ENCODE results near the gene PITPNM3. TPM values are rescaled to one million over a fixed set of nuclear protein-coding genes. Genes with fewer than 3 reads are reported as not detected.
A peak's percentile ranks its signal among the peaks of the same experiment; 100 is the strongest.
"Not testable (repeated sequence)": the region's sequence is repeated elsewhere in the genome, so short reads cannot be mapped to it uniquely, and the experiment has no call there.

The PITPNM3 gene
- total and polyA plus RNA-seq, 10 donors, result 5.4 to 215 (median 125) TPM

DNA sequence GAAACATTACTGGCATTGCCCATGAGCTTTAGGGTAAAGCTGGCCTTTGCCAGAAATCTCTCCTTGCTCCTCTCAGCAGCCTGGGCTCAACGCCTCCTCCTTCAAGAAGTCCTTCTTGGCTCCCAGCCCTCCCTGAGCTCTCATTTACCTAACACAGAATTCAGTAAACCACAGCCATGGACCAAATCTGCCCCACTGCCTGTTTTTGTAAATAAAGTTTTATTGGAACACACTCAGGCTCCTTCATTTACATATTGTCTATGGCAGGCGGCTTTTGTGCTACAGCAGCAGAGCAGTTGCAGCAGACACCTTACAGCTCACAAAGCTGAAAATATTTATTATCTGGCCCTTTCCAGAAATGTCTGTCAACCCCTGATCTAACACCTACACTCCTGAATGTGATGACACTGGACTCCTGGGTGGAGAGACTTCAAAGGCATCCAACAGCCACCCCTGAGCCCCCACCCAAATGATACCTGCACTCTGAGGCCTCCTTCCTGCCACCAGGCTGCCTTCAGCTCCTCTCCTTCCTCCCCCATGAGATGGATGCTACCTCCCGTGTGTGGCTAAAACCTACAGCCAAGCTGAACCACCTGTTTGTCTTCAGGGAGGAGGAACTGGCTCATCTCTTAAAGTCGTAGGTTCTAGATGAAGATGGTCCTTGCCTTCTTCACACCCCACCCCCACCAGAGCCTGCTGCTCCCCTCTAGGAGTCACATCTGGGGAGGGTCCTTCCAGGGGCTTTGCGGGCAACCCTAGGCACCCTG lies 70.5 kb downstream of the PITPNM3 start:
- Histone ChIP-seq H3K27ac (peak overlapping the region in 6 of 8 donors; percentile 19 to 74 (median 70)), H3K9me3 (no peaks in the 10 kb centered on the region), H3K27me3 (replicated peaks in 1 of 7) (no peaks in the 10 kb centered on the region), H3K36me3 (peaks cover 0 to 34% (median 0%) of the 10 kb centered on the region in 6 donors), H3K4me1 (peaks cover 10 to 79% (median 30%) of the 10 kb centered on the region in 6 donors), H3K4me3 (no peak overlapping the region)
- DNase-seq, result no peak
- intact Hi-C loops (cut with DNase I; ENCODE audit: low total_unique reads), result no loop called here
- WGBS, 5 donors, result 75 to 82% (median 77%) methylated on average over 4 to 5 of the region's 5 CpGs
- TF ChIP-seq, protein P1, sequence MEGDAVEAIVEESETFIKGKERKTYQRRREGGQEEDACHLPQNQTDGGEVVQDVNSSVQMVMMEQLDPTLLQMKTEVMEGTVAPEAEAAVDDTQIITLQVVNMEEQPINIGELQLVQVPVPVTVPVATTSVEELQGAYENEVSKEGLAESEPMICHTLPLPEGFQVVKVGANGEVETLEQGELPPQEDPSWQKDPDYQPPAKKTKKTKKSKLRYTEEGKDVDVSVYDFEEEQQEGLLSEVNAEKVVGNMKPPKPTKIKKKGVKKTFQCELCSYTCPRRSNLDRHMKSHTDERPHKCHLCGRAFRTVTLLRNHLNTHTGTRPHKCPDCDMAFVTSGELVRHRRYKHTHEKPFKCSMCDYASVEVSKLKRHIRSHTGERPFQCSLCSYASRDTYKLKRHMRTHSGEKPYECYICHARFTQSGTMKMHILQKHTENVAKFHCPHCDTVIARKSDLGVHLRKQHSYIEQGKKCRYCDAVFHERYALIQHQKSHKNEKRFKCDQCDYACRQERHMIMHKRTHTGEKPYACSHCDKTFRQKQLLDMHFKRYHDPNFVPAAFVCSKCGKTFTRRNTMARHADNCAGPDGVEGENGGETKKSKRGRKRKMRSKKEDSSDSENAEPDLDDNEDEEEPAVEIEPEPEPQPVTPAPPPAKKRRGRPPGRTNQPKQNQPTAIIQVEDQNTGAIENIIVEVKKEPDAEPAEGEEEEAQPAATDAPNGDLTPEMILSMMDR (IDR thresholded peaks at IDR 0.05 in 8 of 11, conservative IDR thresholded peaks at IDR 0.05 in 3 of 11), result no peak
- TF ChIP-seq POLR2A (IDR thresholded peaks at IDR 0.05) (no peak), POLR2AphosphoS5 (IDR thresholded peaks at IDR 0.05) (no peak)

DNA sequence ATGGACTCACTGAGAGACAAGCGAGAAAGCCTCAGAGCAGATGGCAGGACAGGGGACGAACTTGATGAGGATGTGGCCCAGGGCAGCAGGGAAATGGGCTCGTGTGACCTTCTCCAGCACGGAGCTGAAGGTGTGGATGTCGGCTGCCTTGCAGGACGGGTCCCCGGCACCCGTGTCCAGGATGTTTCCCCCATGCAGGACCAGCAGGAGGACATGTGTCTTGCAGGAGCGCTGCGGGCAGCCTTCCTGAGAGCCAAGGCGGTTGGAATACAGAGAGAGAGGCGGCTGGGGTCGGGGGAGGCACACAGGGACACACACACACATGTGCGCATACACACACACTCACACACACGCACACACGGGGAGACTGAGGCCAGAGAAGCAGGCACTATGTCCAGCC lies 72.8 kb downstream of the PITPNM3 start:
- TF ChIP-seq, protein P1 (IDR thresholded peaks at IDR 0.05 in 8 of 11, conservative IDR thresholded peaks at IDR 0.05 in 3 of 11), result no peak
- peak in 2 of 3 donors; percentile 33 to 36 for TF ChIP-seq POLR2AphosphoS5 (IDR thresholded peaks at IDR 0.05)

DNA sequence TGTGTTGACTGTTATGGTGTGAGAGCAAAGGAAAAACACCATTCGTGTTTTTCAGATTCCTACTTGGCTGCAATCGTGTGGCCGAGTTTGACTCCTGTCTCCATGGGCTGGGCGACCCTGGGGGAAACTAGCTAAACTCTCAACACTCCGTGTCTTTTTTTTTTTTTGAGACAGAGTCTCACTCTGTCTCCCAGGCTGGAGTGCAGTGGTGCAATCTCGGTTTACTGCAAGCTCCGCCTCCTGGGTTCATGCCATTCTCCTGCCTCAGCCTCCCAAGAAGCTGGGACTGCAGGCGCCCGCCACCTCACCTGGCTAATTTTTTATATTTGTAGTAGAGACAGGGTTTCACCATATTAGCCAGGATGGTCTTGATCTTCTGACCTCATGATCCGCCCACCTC lies 73.6 kb downstream of the PITPNM3 start:
- H3K27ac ChIP-seq, result peak overlapping the region in 2 of 8 donors; percentile 28 to 51
- peaks cover 0 to 64% (median 3%) of the 10 kb centered on the region in 6 donors for H3K36me3 ChIP-seq

More for the DNA sequence above, 72.8 kb downstream of the PITPNM3 start:
- 74 to 87% (median 77%) methylated on average over 7 to 16 of the region's 16 CpGs for WGBS, 5 donors
- Histone ChIP-seq H3K27ac (peak overlapping the region in 5 of 8 donors; percentile 28 to 57 (median 49)), H3K9me3 (no peaks in the 10 kb centered on the region), H3K27me3 (replicated peaks in 1 of 7) (no peaks in the 10 kb centered on the region), H3K36me3 (peaks cover 0 to 57% (median 0%) of the 10 kb centered on the region in 6 donors), H3K4me1 (peaks cover 10 to 78% (median 33%) of the 10 kb centered on the region in 6 donors), H3K4me3 (no peak overlapping the region)
- DNase-seq, result no peak
- intact Hi-C loops (cut with DNase I; ENCODE audit: low total_unique reads), result no loop called here

DNA sequence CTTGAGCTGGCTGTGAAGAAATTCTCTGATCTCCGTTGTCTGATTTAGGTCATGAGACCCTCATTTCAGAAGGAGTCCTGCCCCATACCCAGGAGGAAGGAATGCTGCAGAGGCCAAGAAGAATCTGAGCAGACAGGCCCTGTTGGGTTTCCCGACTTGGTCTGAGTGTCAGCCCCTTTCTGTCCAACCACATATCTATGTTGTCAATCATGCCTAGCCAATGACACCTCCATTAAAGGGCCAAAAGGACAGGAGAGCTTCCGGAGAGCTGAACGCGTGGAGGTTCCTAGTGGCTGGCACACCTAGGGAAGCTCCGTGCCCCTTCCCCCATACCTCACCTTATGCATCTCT lies 74.3 kb downstream of the PITPNM3 start:
- WGBS, 5 donors, result 81 to 95% (median 85%) methylated on average over 6 of the region's 6 CpGs
- TF ChIP-seq, protein P1 (IDR thresholded peaks at IDR 0.05 in 8 of 11, conservative IDR thresholded peaks at IDR 0.05 in 3 of 11), result no peak
- no peaks in the 10 kb centered on the region for H3K27me3 ChIP-seq (replicated peaks in 1 of 7)

More for the DNA sequence above, 73.6 kb downstream of the PITPNM3 start:
- 66 to 86% (median 84%) methylated on average over 10 of the region's 10 CpGs for WGBS, 5 donors
- H3K9me3 ChIP-seq; DNase-seq; H3K4me3 ChIP-seq; intact Hi-C loops (cut with DNase I; ENCODE audit: low total_unique reads); H3K27me3 ChIP-seq (replicated peaks in 1 of 7): not testable (repeated sequence)
- H3K4me1 ChIP-seq, result peaks cover 5 to 78% (median 30%) of the 10 kb centered on the region in 6 donors

More for the DNA sequence above, 74.3 kb downstream of the PITPNM3 start:
- intact Hi-C loops (cut with DNase I; ENCODE audit: low total_unique reads), result no loop called here
- peaks cover 0 to 71% (median 5%) of the 10 kb centered on the region in 6 donors for H3K36me3 ChIP-seq
- no peak overlapping the region for H3K4me3 ChIP-seq
- H3K27ac ChIP-seq, result peak overlapping the region in 2 of 8 donors; percentile 28 to 51
- peaks cover 0 to 78% (median 26%) of the 10 kb centered on the region in 6 donors for H3K4me1 ChIP-seq
- DNase-seq, result no peak
- no peaks in the 10 kb centered on the region for H3K9me3 ChIP-seq

Data from spleen (tissue), 11 donors.